ENCODE measurements around the gene GART.

DNA sequence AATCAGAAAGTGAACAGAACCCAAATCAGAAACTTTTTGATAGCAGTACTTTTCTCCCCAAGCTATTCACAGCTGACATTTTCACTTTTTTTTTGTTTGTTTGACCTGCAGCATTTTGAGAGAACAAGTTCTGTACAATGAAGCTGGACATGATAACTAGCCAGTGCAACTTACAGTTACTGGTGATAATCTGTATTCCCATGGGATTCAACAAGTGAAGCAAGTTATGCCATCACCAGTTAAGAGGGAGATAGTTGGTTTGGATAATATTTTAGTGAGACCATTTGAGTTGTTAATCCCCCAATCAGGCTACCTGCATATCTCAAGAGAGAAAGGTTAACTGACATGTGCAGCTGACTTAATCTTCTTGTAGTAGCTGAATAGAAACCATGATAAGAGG, 19.0 kb upstream of the GART start:
- TF ChIP-seq CTCF (conservative IDR thresholded peaks at IDR 0.05; ENCODE audit: low read length) (no peak), EZH2phosphoT487 (IDR thresholded peaks at IDR 0.05; ENCODE audit: borderline replicate concordance, low read depth, low read length) (no peak)

Measured in OCI-LY7 (cell line).